ENCODE results near the gene TRIM66. TPM values are rescaled to one million over a fixed set of nuclear protein-coding genes. Genes with fewer than 3 reads are reported as not detected.

The TRIM66 gene
- total RNA-seq, 4 donors from 2014 or later, result 12.1 to 34.2 (median 19.8) TPM

GRCh38 chr11:8698917-8699441, 16.5 kb upstream of the TRIM66 start:
- DNase-seq, result peak in 1 of 3 donors; percentile 34
- H3K4me3 ChIP-seq, result no peak overlapping the region
- H3K9me3 ChIP-seq, result no peaks in the 10 kb centered on the region
- peaks cover 0 to 17% (median 0%) of the 10 kb centered on the region in 4 donors for H3K4me1 ChIP-seq
- peak overlapping the region in 2 of 4 donors; percentile 25 to 42 for H3K27ac ChIP-seq
- TF ChIP-seq POLR2A (IDR thresholded peaks at IDR 0.05), result no peak
- H3K27me3 ChIP-seq, result no peaks in the 10 kb centered on the region
- peaks cover 0 to 87% (median 0%) of the 10 kb centered on the region in 3 donors for H3K36me3 ChIP-seq

DNA sequence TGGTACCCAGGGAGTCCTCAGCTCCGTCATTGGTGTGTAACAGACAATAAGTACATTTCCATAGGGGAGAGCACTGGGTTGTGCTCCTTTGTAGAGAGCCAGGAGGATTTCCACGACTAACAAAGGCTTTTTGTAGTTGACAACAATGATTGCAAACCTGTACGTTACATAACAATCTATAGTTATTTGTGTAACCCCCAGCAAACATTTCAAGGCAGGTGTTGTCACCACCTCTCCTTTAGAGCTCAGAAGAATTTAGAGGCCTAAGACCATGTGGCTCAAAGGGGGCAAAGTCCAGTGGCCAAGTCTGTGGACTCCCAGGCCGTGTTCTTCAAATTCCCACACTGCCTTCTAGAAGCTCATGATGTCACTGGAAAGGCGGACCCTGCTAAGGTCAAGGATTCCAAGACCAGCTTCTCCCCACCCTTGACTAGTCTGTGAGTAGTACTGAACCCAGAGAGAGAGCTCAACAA, 15.9 kb upstream of the TRIM66 start:
- peak in 1 of 3 donors; percentile 4 for DNase-seq
- H3K27ac ChIP-seq, result peak overlapping the region in 2 of 4 donors; percentile 25 to 42
- H3K27me3 ChIP-seq, result no peaks in the 10 kb centered on the region
- peaks cover 0 to 89% (median 0%) of the 10 kb centered on the region in 3 donors for H3K36me3 ChIP-seq
- H3K9me3 ChIP-seq, result no peaks in the 10 kb centered on the region
- no peak overlapping the region for H3K4me3 ChIP-seq
- H3K4me1 ChIP-seq, result peaks cover 0 to 17% (median 0%) of the 10 kb centered on the region in 4 donors
- no peak for TF ChIP-seq POLR2A (IDR thresholded peaks at IDR 0.05)
- TF ChIP-seq, protein P1, sequence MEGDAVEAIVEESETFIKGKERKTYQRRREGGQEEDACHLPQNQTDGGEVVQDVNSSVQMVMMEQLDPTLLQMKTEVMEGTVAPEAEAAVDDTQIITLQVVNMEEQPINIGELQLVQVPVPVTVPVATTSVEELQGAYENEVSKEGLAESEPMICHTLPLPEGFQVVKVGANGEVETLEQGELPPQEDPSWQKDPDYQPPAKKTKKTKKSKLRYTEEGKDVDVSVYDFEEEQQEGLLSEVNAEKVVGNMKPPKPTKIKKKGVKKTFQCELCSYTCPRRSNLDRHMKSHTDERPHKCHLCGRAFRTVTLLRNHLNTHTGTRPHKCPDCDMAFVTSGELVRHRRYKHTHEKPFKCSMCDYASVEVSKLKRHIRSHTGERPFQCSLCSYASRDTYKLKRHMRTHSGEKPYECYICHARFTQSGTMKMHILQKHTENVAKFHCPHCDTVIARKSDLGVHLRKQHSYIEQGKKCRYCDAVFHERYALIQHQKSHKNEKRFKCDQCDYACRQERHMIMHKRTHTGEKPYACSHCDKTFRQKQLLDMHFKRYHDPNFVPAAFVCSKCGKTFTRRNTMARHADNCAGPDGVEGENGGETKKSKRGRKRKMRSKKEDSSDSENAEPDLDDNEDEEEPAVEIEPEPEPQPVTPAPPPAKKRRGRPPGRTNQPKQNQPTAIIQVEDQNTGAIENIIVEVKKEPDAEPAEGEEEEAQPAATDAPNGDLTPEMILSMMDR (IDR thresholded peaks at IDR 0.05), result no peak

DNA sequence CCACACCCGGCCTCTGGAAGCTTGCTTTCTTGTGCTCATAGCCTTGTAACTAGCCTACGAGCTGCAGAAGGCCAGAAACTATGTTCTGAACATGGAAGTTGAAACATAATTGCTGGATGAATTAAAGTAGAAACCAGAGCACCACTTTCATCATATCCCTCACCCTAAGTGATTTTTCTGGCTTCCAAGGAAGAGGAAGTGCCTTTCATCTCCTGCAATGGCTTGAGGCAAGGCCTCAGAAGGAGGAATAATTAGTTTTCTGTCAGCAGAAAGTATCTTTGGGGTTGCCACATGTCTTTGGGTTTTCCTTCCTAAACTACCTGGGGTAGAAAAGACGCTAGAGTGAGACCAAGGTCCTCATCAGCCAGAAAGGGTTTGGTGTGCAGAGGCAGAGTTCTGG, 14.6 kb upstream of the TRIM66 start:
- Histone ChIP-seq H3K27me3 (no peaks in the 10 kb centered on the region), H3K27ac (no peak overlapping the region), H3K36me3 (peaks cover 0 to 89% (median 0%) of the 10 kb centered on the region in 3 donors), H3K4me1 (peaks cover 0 to 17% (median 0%) of the 10 kb centered on the region in 4 donors), H3K4me3 (no peak overlapping the region), H3K9me3 (no peaks in the 10 kb centered on the region)
- peak in 2 of 3 donors; percentile 2 to 30 for DNase-seq
- TF ChIP-seq, protein P1 (IDR thresholded peaks at IDR 0.05), result no peak
- TF ChIP-seq POLR2A (IDR thresholded peaks at IDR 0.05), result no peak

GRCh38 chr11:8694137-8694536, 11.7 kb upstream of the TRIM66 start:
- peak overlapping the region in 2 of 4 donors; percentile 40 to 59 for H3K27ac ChIP-seq
- H3K4me3 ChIP-seq, result no peak overlapping the region
- H3K36me3 ChIP-seq, result peaks cover 0 to 80% (median 0%) of the 10 kb centered on the region in 3 donors

GRCh38 chr11:8693555-8693954, 11.1 kb upstream of the TRIM66 start:
- Histone ChIP-seq H3K36me3 (peaks cover 0 to 75% (median 0%) of the 10 kb centered on the region in 3 donors), H3K9me3 (no peaks in the 10 kb centered on the region), H3K27ac (peak overlapping the region in 2 of 4 donors; percentile 40 to 59), H3K4me3 (no peak overlapping the region), H3K4me1 (peaks cover 0 to 7% (median 0%) of the 10 kb centered on the region in 4 donors), H3K27me3 (no peaks in the 10 kb centered on the region)
- TF ChIP-seq, protein P1 (IDR thresholded peaks at IDR 0.05), result no peak
- TF ChIP-seq POLR2A (IDR thresholded peaks at IDR 0.05), result no peak
- peak in 2 of 3 donors; percentile 31 to 37 for DNase-seq

More at GRCh38 chr11:8694137-8694536, 11.7 kb upstream of the TRIM66 start:
- Histone ChIP-seq H3K4me1 (peaks cover 0 to 7% (median 0%) of the 10 kb centered on the region in 4 donors), H3K27me3 (no peaks in the 10 kb centered on the region), H3K9me3 (no peaks in the 10 kb centered on the region)
- TF ChIP-seq POLR2A (IDR thresholded peaks at IDR 0.05), result no peak
- TF ChIP-seq, protein P1 (IDR thresholded peaks at IDR 0.05), result no peak
- no peak for DNase-seq

DNA sequence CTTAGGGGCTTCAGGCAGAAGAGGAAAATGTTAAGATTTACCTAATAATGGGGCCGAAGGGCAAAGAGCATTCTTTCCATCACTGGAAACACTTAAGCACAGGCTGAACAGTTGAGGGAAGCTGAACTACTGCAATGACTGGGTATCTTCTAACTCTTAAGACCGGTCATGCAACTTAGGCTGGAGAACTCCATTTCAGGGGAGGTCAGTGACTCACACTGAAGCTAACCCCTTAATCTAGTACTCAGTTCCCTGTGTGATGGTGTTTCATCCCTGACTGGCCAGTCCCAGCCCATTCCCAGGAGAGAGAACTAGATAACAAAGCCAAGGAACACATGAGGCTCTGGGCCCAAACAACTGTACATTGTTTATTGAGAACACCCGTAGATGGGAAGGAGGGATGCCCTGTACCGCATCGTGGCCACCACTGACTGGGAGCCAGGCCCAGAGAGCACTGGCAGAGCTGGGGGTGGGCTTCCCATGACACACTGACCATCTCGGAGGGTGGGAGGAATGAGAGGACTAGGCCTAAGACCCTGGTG, 10.6 kb upstream of the TRIM66 start:
- no peaks in the 10 kb centered on the region for H3K9me3 ChIP-seq
- no peak overlapping the region for H3K4me3 ChIP-seq
- TF ChIP-seq, protein P1 (IDR thresholded peaks at IDR 0.05), result no peak
- no peak for TF ChIP-seq POLR2A (IDR thresholded peaks at IDR 0.05)
- H3K36me3 ChIP-seq, result peaks cover 0 to 70% (median 0%) of the 10 kb centered on the region in 3 donors
- H3K4me1 ChIP-seq, result peaks cover 0 to 12% (median 2%) of the 10 kb centered on the region in 4 donors
- DNase-seq, result peak in 2 of 3 donors; percentile 7 to 38
- peak overlapping the region in 1 of 4 donors; percentile 40 for H3K27ac ChIP-seq
- no peaks in the 10 kb centered on the region for H3K27me3 ChIP-seq

Data from Peyer's patch (tissue), 4 donors.